Measurements from ENCODE around the gene OLFML2A. TPM values are rescaled to one million over a fixed set of nuclear protein-coding genes. Genes with fewer than 3 reads are reported as not detected.

The OLFML2A gene
- total RNA-seq, 1 experiment from 2014 or later: 1.4 TPM

DNA sequence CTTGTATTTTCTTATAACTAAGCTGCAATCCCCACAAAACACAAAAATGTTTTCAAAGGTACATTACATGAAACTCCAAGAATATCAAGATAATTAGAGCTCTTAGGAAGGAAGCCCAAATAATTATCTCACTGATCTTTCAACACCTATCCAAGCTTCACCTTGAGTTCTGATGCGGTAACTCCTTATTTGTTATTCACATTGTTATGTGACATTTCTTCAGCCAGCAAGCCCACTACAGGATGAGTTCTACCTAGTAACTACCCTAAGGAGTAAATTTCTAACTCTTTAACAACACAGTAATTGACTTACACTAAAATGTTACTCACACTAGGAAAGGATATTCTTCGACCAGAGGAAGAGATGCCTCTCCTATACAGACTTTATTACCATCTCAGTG is 15.7 kb upstream of the OLFML2A start:
- POLR2A ChIA-PET (ENCODE audit: low non-redundant PET): interaction anchor here (0.6 kb wide), 1 partner anchor 104 kb away, joined by 3 read pairs; no protein-coding TSS in a partner anchor

DNA sequence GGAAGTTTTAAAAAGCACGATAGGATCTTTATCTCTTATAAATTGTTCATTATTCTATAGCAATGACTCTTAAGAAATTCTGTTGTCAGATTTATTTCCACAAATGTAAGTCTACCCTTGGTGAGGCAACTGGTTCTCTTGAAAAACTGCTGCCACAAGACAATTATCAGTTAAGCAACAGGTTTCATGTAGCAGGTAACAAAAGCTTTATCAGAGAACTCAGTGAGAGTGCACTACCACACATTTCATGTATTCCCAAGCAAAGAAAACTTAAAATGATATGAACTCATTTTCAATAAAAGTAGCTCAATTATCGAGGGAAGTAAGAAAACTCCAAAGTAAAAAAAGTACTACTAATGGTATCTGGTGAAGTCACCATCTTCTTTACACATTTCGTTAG is 15.2 kb upstream of the OLFML2A start:
- H3K27me3 ChIP-seq (replicated peaks; ENCODE audit: insufficient read depth, low read depth, low read length, poor library complexity): no peaks in the 10 kb centered on the region
- no TSS peak for BruUV-seq (replicated peaks)
- ChIA-PET CTCF (no interaction called here), POLR2A (ENCODE audit: low non-redundant PET) (no interaction called here)
- no peak for TF ChIP-seq EZH2 (IDR thresholded peaks at IDR 0.05; ENCODE audit: borderline replicate concordance, low read depth, low read length, poor library complexity, severe bottlenecking)
- TF ChIP-seq, protein P1, sequence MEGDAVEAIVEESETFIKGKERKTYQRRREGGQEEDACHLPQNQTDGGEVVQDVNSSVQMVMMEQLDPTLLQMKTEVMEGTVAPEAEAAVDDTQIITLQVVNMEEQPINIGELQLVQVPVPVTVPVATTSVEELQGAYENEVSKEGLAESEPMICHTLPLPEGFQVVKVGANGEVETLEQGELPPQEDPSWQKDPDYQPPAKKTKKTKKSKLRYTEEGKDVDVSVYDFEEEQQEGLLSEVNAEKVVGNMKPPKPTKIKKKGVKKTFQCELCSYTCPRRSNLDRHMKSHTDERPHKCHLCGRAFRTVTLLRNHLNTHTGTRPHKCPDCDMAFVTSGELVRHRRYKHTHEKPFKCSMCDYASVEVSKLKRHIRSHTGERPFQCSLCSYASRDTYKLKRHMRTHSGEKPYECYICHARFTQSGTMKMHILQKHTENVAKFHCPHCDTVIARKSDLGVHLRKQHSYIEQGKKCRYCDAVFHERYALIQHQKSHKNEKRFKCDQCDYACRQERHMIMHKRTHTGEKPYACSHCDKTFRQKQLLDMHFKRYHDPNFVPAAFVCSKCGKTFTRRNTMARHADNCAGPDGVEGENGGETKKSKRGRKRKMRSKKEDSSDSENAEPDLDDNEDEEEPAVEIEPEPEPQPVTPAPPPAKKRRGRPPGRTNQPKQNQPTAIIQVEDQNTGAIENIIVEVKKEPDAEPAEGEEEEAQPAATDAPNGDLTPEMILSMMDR (conservative IDR thresholded peaks at IDR 0.05; ENCODE audit: low read depth, low read length): no peak
- H3K36me3 ChIP-seq (ENCODE audit: insufficient read depth, low read length, poor library complexity, severe bottlenecking): no peaks in the 10 kb centered on the region
- H3K4me1 ChIP-seq (ENCODE audit: insufficient read depth, low read length, poor library complexity, severe bottlenecking): peaks cover 65% of the 10 kb centered on the region
- DNase-seq (ENCODE audit: low spot score): no peak
- no peaks in the 10 kb centered on the region for H3K9me3 ChIP-seq (ENCODE audit: low read depth, low read length, poor library complexity, severe bottlenecking)
- intact Hi-C loops (cut with micrococcal nuclease; ENCODE audit: unreplicated experiment): loop anchor here (10.0 kb wide), 1 partner anchor 347 kb away; the partner anchor contains the start of gene PSMB7
- no peak overlapping the region for H3K4me3 ChIP-seq (ENCODE audit: low read depth, low read length, poor library complexity, severe bottlenecking)
- no peak overlapping the region for H3K27ac ChIP-seq (ENCODE audit: low read depth, low read length, poor library complexity, severe bottlenecking)

More for the DNA sequence above, 15.7 kb upstream of the OLFML2A start:
- H3K9me3 ChIP-seq (ENCODE audit: low read depth, low read length, poor library complexity, severe bottlenecking): no peaks in the 10 kb centered on the region
- TF ChIP-seq, protein P1 (conservative IDR thresholded peaks at IDR 0.05; ENCODE audit: low read depth, low read length): no peak
- TF ChIP-seq EZH2 (IDR thresholded peaks at IDR 0.05; ENCODE audit: borderline replicate concordance, low read depth, low read length, poor library complexity, severe bottlenecking): no peak
- DNase-seq (ENCODE audit: low spot score): no peak
- H3K36me3 ChIP-seq (ENCODE audit: insufficient read depth, low read length, poor library complexity, severe bottlenecking): no peaks in the 10 kb centered on the region
- no peaks in the 10 kb centered on the region for H3K27me3 ChIP-seq (replicated peaks; ENCODE audit: insufficient read depth, low read depth, low read length, poor library complexity)
- CTCF ChIA-PET: no interaction called here
- intact Hi-C loops (cut with micrococcal nuclease; ENCODE audit: unreplicated experiment): loop anchor here (10.0 kb wide), 1 partner anchor 346 kb away; the partner anchor contains the start of gene PSMB7
- H3K4me3 ChIP-seq (ENCODE audit: low read depth, low read length, poor library complexity, severe bottlenecking): no peak overlapping the region
- H3K4me1 ChIP-seq (ENCODE audit: insufficient read depth, low read length, poor library complexity, severe bottlenecking): peaks cover 64% of the 10 kb centered on the region
- BruUV-seq (replicated peaks): no TSS peak
- H3K27ac ChIP-seq (ENCODE audit: low read depth, low read length, poor library complexity, severe bottlenecking): no peak overlapping the region

DNA sequence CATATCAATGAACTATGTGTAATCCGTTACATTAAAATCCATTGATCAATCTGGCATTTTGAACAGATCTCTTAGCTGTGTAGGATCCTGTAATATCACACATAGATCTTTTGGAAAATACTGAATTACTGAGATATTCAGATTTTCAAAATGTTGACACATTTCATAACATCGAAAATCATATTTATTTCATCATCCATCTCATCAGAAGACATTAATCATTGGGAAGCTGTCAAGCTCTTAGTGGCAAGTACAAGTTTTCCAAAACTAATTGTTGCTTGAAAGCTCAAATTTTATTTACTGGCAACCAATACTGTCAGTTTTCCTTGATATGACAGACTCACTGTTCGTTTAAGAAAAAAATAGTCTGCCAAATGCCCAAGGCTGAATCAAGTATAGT is 14.3 kb upstream of the OLFML2A start:
- TF ChIP-seq, protein P1 (conservative IDR thresholded peaks at IDR 0.05; ENCODE audit: low read depth, low read length): no peak
- no peak for TF ChIP-seq EZH2 (IDR thresholded peaks at IDR 0.05; ENCODE audit: borderline replicate concordance, low read depth, low read length, poor library complexity, severe bottlenecking)
- no peaks in the 10 kb centered on the region for H3K36me3 ChIP-seq (ENCODE audit: insufficient read depth, low read length, poor library complexity, severe bottlenecking)
- H3K4me1 ChIP-seq (ENCODE audit: insufficient read depth, low read length, poor library complexity, severe bottlenecking): peaks cover 66% of the 10 kb centered on the region
- intact Hi-C loops (cut with micrococcal nuclease; ENCODE audit: unreplicated experiment): loop anchor here (10.0 kb wide), 1 partner anchor 348 kb away; the partner anchor contains the start of gene PSMB7
- ChIA-PET CTCF (no interaction called here), POLR2A (ENCODE audit: low non-redundant PET) (no interaction called here)
- H3K4me3 ChIP-seq (ENCODE audit: low read depth, low read length, poor library complexity, severe bottlenecking): no peak overlapping the region
- no peak overlapping the region for H3K27ac ChIP-seq (ENCODE audit: low read depth, low read length, poor library complexity, severe bottlenecking)
- BruUV-seq (replicated peaks): no TSS peak
- no peaks in the 10 kb centered on the region for H3K27me3 ChIP-seq (replicated peaks; ENCODE audit: insufficient read depth, low read depth, low read length, poor library complexity)
- no peaks in the 10 kb centered on the region for H3K9me3 ChIP-seq (ENCODE audit: low read depth, low read length, poor library complexity, severe bottlenecking)
- no peak for DNase-seq (ENCODE audit: low spot score)

Data from A673 (cell line).